ENCODE results near the gene CD53. TPM values are rescaled to one million over a fixed set of nuclear protein-coding genes. Genes with fewer than 3 reads are reported as not detected.

Gene CD53
- total RNA-seq, 1 experiment from 2014 or later = not detected

- H3K36me3 Mint-ChIP-seq (ENCODE audit: insufficient read depth, unreplicated experiment) = no peaks in the 10 kb centered on the region
- H3K27me3 Mint-ChIP-seq (ENCODE audit: insufficient read depth, unreplicated experiment) = peaks cover 39% of the 10 kb centered on the region
- intact Hi-C loops (cut with micrococcal nuclease) = no loop called here
- H3K9me3 Mint-ChIP-seq (ENCODE audit: unreplicated experiment) = no peaks in the 10 kb centered on the region
- DNase-seq (ENCODE audit: unreplicated experiment) = no peak
- BruUV-seq (replicated peaks) = no TSS peak
- TF ChIP-seq CTCF (IDR thresholded peaks at IDR 0.05; ENCODE audit: unreplicated experiment) = no peak
- H3K4me3 Mint-ChIP-seq (ENCODE audit: unreplicated experiment) = no peak overlapping the region
- POLR2A ChIA-PET = no interaction called here
- CTCF ChIA-PET = no interaction called here
- no peaks in the 10 kb centered on the region for H3K4me1 Mint-ChIP-seq (ENCODE audit: insufficient read depth, unreplicated experiment)
- H3K27ac Mint-ChIP-seq (ENCODE audit: low read depth, unreplicated experiment) = no peak overlapping the region
Observed at GRCh38 chr1:110893908-110894490, 21.1 kb downstream of the CD53 start.

- intact Hi-C loops (cut with micrococcal nuclease) = no loop called here
- no peak for TF ChIP-seq CTCF (IDR thresholded peaks at IDR 0.05; ENCODE audit: unreplicated experiment)
- H3K27me3 Mint-ChIP-seq (ENCODE audit: insufficient read depth, unreplicated experiment) = peaks cover 26% of the 10 kb centered on the region
Observed at GRCh38 chr1:110896090-110896489, 23.1 kb downstream of the CD53 start.

GRCh38 chr1:110897681-110898080 is 24.7 kb downstream of the CD53 start:
- CTCF ChIA-PET = interaction anchor here (0.6 kb wide), 1 partner anchor 451 kb away, joined by 3 read pairs; no protein-coding TSS in a partner anchor
- H3K4me1 Mint-ChIP-seq (ENCODE audit: insufficient read depth, unreplicated experiment) = no peaks in the 10 kb centered on the region
- no peaks in the 10 kb centered on the region for H3K9me3 Mint-ChIP-seq (ENCODE audit: unreplicated experiment)
- no peak for TF ChIP-seq CTCF (IDR thresholded peaks at IDR 0.05; ENCODE audit: unreplicated experiment)
- H3K27me3 Mint-ChIP-seq (ENCODE audit: insufficient read depth, unreplicated experiment) = peaks cover 10% of the 10 kb centered on the region
- no peak overlapping the region for H3K27ac Mint-ChIP-seq (ENCODE audit: low read depth, unreplicated experiment)
- no TSS peak for BruUV-seq (replicated peaks)
- H3K36me3 Mint-ChIP-seq (ENCODE audit: insufficient read depth, unreplicated experiment) = no peaks in the 10 kb centered on the region
- intact Hi-C loops (cut with micrococcal nuclease) = no loop called here
- POLR2A ChIA-PET = interaction anchor here (0.6 kb wide), 1 partner anchor 220 kb away, joined by 3 read pairs; no protein-coding TSS in a partner anchor
- H3K4me3 Mint-ChIP-seq (ENCODE audit: unreplicated experiment) = no peak overlapping the region
- no peak for DNase-seq (ENCODE audit: unreplicated experiment)

More at GRCh38 chr1:110896090-110896489, 23.1 kb downstream of the CD53 start:
- no peak overlapping the region for H3K27ac Mint-ChIP-seq (ENCODE audit: low read depth, unreplicated experiment)
- H3K4me3 Mint-ChIP-seq (ENCODE audit: unreplicated experiment) = no peak overlapping the region
- no peak for DNase-seq (ENCODE audit: unreplicated experiment)
- ChIA-PET POLR2A (no interaction called here), CTCF (no interaction called here)
- H3K9me3 Mint-ChIP-seq (ENCODE audit: unreplicated experiment) = no peaks in the 10 kb centered on the region
- no TSS peak for BruUV-seq (replicated peaks)
- H3K36me3 Mint-ChIP-seq (ENCODE audit: insufficient read depth, unreplicated experiment) = no peaks in the 10 kb centered on the region
- no peaks in the 10 kb centered on the region for H3K4me1 Mint-ChIP-seq (ENCODE audit: insufficient read depth, unreplicated experiment)

GRCh38 chr1:110898734-110899457 is 25.9 kb downstream of the CD53 start:
- DNase-seq (ENCODE audit: unreplicated experiment) = no peak
- Mint-ChIP-seq H3K4me1 (ENCODE audit: insufficient read depth, unreplicated experiment) (peaks cover 2% of the 10 kb centered on the region), H3K4me3 (ENCODE audit: unreplicated experiment) (no peak overlapping the region), H3K36me3 (ENCODE audit: insufficient read depth, unreplicated experiment) (no peaks in the 10 kb centered on the region), H3K27me3 (ENCODE audit: insufficient read depth, unreplicated experiment) (no peaks in the 10 kb centered on the region), H3K9me3 (ENCODE audit: unreplicated experiment) (no peaks in the 10 kb centered on the region), H3K27ac (ENCODE audit: low read depth, unreplicated experiment) (no peak overlapping the region)
- ChIA-PET CTCF (no interaction called here), POLR2A (interaction anchor here (0.7 kb wide), 1 partner anchor 64 kb away, joined by 3 read pairs; no protein-coding TSS in a partner anchor)
- TF ChIP-seq CTCF (IDR thresholded peaks at IDR 0.05; ENCODE audit: unreplicated experiment) = no peak
- intact Hi-C loops (cut with micrococcal nuclease) = no loop called here
- no TSS peak for BruUV-seq (replicated peaks)

Data from MCF 10A (cell line).